ENCODE data around the gene ZFYVE1. TPM values are rescaled to one million over a fixed set of nuclear protein-coding genes. Genes with fewer than 3 reads are reported as not detected.
A peak's percentile ranks its signal among the peaks of the same experiment; 100 is the strongest.

The ZFYVE1 gene
- total RNA-seq, 1 donor from 2014 or later = 16.5 TPM

- DNase-seq = peak; percentile 86
- peak within 1 kb of the TSS; percentile 98 for H3K27ac Mint-ChIP-seq
- peaks cover 7% of the 10 kb centered on the region for H3K36me3 Mint-ChIP-seq (ENCODE audit: low read depth)
- H3K9me3 Mint-ChIP-seq = no peaks in the 10 kb centered on the region
- peak; percentile 94 for ATAC-seq (ENCODE audit: low read depth)
- ChIA-PET CTCF (interaction anchor here (1.5 kb wide), 2 partner anchors 22 kb away, joined by 3 to 6 read pairs; no protein-coding TSS in a partner anchor), POLR2A (interaction anchor here (0.5 to 1.8 kb wide), 8 partner anchors 9 to 212 kb away, joined by 3 to 18 read pairs (median 4); partner anchors contain the start of genes DPF3, PSEN1, RBM25 and ZFYVE1)
- intact Hi-C loops (cut with micrococcal nuclease) = loop anchor here (1.0 kb wide), 7 partner anchors 21 to 409 kb away; partner anchors contain the start of genes DPF3, PSEN1, RBM25 and ZFYVE1
- H3K4me1 Mint-ChIP-seq = peaks cover 19% of the 10 kb centered on the region
- H3K4me3 Mint-ChIP-seq = peak within 1 kb of the TSS; percentile 98
- TF ChIP-seq CTCF (IDR thresholded peaks at IDR 0.05) = no peak
- no peaks in the 10 kb centered on the region for H3K27me3 Mint-ChIP-seq
These were observed 100.4 kb downstream of the ZFYVE1 start, which contains the start of gene DCAF4 for GRCh38 chr14:72926292-72927028. Gene DCAF4 (plus strand): TSS chr14:72926464. CDS start chr14:72937979, 11,515 bp downstream.

GRCh38 chr14:72925815-72926291 lies 101.1 kb downstream of the ZFYVE1 start:
- no peaks in the 10 kb centered on the region for H3K27me3 Mint-ChIP-seq
- H3K4me3 Mint-ChIP-seq = peak overlapping the region; percentile 98
- ATAC-seq (ENCODE audit: low read depth) = no peak
- DNase-seq = no peak
- CTCF ChIA-PET = interaction anchor here (0.8 to 1.6 kb wide), 5 partner anchors 21 to 410 kb away, joined by 3 to 6 read pairs (median 3); no protein-coding TSS in a partner anchor
- TF ChIP-seq CTCF (IDR thresholded peaks at IDR 0.05) = no peak
- peaks cover 7% of the 10 kb centered on the region for H3K36me3 Mint-ChIP-seq (ENCODE audit: low read depth)
- POLR2A ChIA-PET = interaction anchor here (0.6 to 1.8 kb wide), 6 partner anchors 25 to 212 kb away, joined by 3 to 18 read pairs (median 4); partner anchors contain the start of genes DPF3, PSEN1 and RBM25
- peak overlapping the region; percentile 98 for H3K27ac Mint-ChIP-seq
- H3K9me3 Mint-ChIP-seq = no peaks in the 10 kb centered on the region
- intact Hi-C loops (cut with micrococcal nuclease) = loop anchor here (1.0 kb wide), 7 partner anchors 21 to 409 kb away; partner anchors contain the start of genes DPF3, PSEN1, RBM25 and ZFYVE1
- H3K4me1 Mint-ChIP-seq = peaks cover 17% of the 10 kb centered on the region

- Mint-ChIP-seq H3K4me3 (peak overlapping the region; percentile 98), H3K9me3 (no peaks in the 10 kb centered on the region), H3K27me3 (peaks cover under 1% of the 10 kb centered on the region), H3K4me1 (peaks cover 14% of the 10 kb centered on the region), H3K36me3 (ENCODE audit: low read depth) (peaks cover 5% of the 10 kb centered on the region), H3K27ac (no peak overlapping the region)
- intact Hi-C loops (cut with micrococcal nuclease) = no loop called here
- ATAC-seq (ENCODE audit: low read depth) = no peak
- no peak for DNase-seq
- TF ChIP-seq CTCF (IDR thresholded peaks at IDR 0.05) = no peak
- POLR2A ChIA-PET = no interaction called here
- CTCF ChIA-PET = interaction anchor here (0.6 to 1.6 kb wide), 5 partner anchors 20 to 409 kb away, joined by 3 read pairs; no protein-coding TSS in a partner anchor
These were observed 101.6 kb downstream of the ZFYVE1 start for GRCh38 chr14:72925171-72925759.

GRCh38 chr14:72924337-72924736 lies 102.6 kb downstream of the ZFYVE1 start:
- DNase-seq (no peak), ATAC-seq (ENCODE audit: low read depth) (no peak)
- no peak overlapping the region for H3K4me3 Mint-ChIP-seq
- intact Hi-C loops (cut with micrococcal nuclease) = no loop called here
- POLR2A ChIA-PET = no interaction called here
- TF ChIP-seq CTCF (IDR thresholded peaks at IDR 0.05) = no peak
- H3K9me3 Mint-ChIP-seq = no peaks in the 10 kb centered on the region
- no peak overlapping the region for H3K27ac Mint-ChIP-seq
- CTCF ChIA-PET = interaction anchor here (1.6 kb wide), 1 partner anchor 408 kb away, joined by 3 read pairs; no protein-coding TSS in a partner anchor
- H3K36me3 Mint-ChIP-seq (ENCODE audit: low read depth) = peaks cover 5% of the 10 kb centered on the region
- H3K27me3 Mint-ChIP-seq = peaks cover 5% of the 10 kb centered on the region
- H3K4me1 Mint-ChIP-seq = peaks cover 12% of the 10 kb centered on the region
